ENCODE measurements around the gene RUBCNL. TPM values are rescaled to one million over a fixed set of nuclear protein-coding genes. Genes with fewer than 3 reads are reported as not detected.
A peak's percentile ranks its signal among the peaks of the same experiment; 100 is the strongest.
"Not testable (repeated sequence)": the region's sequence is repeated elsewhere in the genome, so short reads cannot be mapped to it uniquely, and the experiment has no call there.

Gene RUBCNL, protein sequence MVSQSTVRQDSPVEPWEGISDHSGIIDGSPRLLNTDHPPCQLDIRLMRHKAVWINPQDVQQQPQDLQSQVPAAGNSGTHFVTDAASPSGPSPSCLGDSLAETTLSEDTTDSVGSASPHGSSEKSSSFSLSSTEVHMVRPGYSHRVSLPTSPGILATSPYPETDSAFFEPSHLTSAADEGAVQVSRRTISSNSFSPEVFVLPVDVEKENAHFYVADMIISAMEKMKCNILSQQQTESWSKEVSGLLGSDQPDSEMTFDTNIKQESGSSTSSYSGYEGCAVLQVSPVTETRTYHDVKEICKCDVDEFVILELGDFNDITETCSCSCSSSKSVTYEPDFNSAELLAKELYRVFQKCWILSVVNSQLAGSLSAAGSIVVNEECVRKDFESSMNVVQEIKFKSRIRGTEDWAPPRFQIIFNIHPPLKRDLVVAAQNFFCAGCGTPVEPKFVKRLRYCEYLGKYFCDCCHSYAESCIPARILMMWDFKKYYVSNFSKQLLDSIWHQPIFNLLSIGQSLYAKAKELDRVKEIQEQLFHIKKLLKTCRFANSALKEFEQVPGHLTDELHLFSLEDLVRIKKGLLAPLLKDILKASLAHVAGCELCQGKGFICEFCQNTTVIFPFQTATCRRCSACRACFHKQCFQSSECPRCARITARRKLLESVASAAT
- 14.8 TPM for total RNA-seq (2013)
- polyA plus RNA-seq (10 to 100 TPM in 1 of 3 donors, 1 to 10 TPM in 2; 1.5 to 14.5 (median 2.8) TPM), polyA minus RNA-seq (5.3 and 12.0 TPM in 2 replicates), total RNA-seq (9.2 to 201 (median 56.7) reads per million in 11 experiments)

GRCh38 chr13:46387064-46387851, at the start of gene RUBCNL:
Gene RUBCNL (minus strand): TSS chr13:46387252. CDS start chr13:46372475, 14,777 bp downstream.
- TF ChIP-seq, protein P1, sequence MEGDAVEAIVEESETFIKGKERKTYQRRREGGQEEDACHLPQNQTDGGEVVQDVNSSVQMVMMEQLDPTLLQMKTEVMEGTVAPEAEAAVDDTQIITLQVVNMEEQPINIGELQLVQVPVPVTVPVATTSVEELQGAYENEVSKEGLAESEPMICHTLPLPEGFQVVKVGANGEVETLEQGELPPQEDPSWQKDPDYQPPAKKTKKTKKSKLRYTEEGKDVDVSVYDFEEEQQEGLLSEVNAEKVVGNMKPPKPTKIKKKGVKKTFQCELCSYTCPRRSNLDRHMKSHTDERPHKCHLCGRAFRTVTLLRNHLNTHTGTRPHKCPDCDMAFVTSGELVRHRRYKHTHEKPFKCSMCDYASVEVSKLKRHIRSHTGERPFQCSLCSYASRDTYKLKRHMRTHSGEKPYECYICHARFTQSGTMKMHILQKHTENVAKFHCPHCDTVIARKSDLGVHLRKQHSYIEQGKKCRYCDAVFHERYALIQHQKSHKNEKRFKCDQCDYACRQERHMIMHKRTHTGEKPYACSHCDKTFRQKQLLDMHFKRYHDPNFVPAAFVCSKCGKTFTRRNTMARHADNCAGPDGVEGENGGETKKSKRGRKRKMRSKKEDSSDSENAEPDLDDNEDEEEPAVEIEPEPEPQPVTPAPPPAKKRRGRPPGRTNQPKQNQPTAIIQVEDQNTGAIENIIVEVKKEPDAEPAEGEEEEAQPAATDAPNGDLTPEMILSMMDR (IDR thresholded peaks at IDR 0.05) = peak; percentile 18
- H3K4me1 ChIP-seq (ENCODE audit: control insufficient read depth in 1 of 2, insufficient read depth in 2 of 2, low read length in 2 of 2) = peaks cover 76 to 83% of the 10 kb centered on the region in 2 donors
- Mint-ChIP-seq H3K36me3 (peaks cover 6 to 19% of the 10 kb centered on the region in 2 donors), H3K9me3 (peaks cover 0 to 2% (median 0%) of the 10 kb centered on the region in 7 donors), H3K4me1 (peaks cover 77% of the 10 kb centered on the region), H3K27me3 (ENCODE audit: low read depth in 3 of 3) (peaks cover 8 to 30% (median 24%) of the 10 kb centered on the region in 3 donors), H3K4me3 (peak within 1 kb of the TSS; percentile 92 to 96), H3K27ac (peak within 1 kb of the TSS in 6 of 7 donors; percentile 74 to 90 (median 84))
- intact Hi-C loops (cut with micrococcal nuclease) = loop anchor here (5.0 kb wide), 3 partner anchors 35 to 65 kb away; no protein-coding TSS in a partner anchor
- peak within 1 kb of the TSS; percentile 45 to 88 (median 65) for H3K4me3 ChIP-seq (replicated peaks in 1 of 3; ENCODE audit: low read depth in 2 of 3, low read length in 3 of 3)
- H3K27me3 ChIP-seq (ENCODE audit: control insufficient read depth in 2 of 2, insufficient read depth in 2 of 2, low read length in 2 of 2) = peaks cover 0 to 9% of the 10 kb centered on the region in 2 donors
- peak; percentile 61 to 80 (median 70) for DNase-seq
- WGBS (ENCODE audit: insufficient coverage) = 2% methylated on average over 64 of the region's 70 CpGs
- peak within 1 kb of the TSS; percentile 96 for H3K4me2 ChIP-seq (replicated peaks; ENCODE audit: extremely low read depth, low read length, poor library complexity, severe bottlenecking)
- H3K79me2 ChIP-seq (ENCODE audit: insufficient read depth, low read length) = no peaks in the 10 kb centered on the region
- no peaks in the 10 kb centered on the region for H3K9me3 ChIP-seq (replicated peaks in 1 of 2; ENCODE audit: control insufficient read depth in 1 of 2, insufficient read depth in 1 of 2, low read length in 2 of 2)
- H2AFZ ChIP-seq (ENCODE audit: insufficient read depth, low read depth, low read length, poor library complexity, severe bottlenecking) = peak within 1 kb of the TSS; percentile 92
- no peaks in the 10 kb centered on the region for H4K20me1 ChIP-seq (ENCODE audit: insufficient read depth, low read length)
- H3K9ac ChIP-seq (ENCODE audit: insufficient read depth, low read length, poor library complexity, severe bottlenecking) = peak within 1 kb of the TSS; percentile 66
- no peaks in the 10 kb centered on the region for H3K36me3 ChIP-seq (replicated peaks in 1 of 2; ENCODE audit: control insufficient read depth in 1 of 2, insufficient read depth in 2 of 2, low read length in 2 of 2)
- H3K27ac ChIP-seq (ENCODE audit: low read depth in 1 of 2, low read length in 2 of 2) = peak within 1 kb of the TSS; percentile 40 to 71

DNA sequence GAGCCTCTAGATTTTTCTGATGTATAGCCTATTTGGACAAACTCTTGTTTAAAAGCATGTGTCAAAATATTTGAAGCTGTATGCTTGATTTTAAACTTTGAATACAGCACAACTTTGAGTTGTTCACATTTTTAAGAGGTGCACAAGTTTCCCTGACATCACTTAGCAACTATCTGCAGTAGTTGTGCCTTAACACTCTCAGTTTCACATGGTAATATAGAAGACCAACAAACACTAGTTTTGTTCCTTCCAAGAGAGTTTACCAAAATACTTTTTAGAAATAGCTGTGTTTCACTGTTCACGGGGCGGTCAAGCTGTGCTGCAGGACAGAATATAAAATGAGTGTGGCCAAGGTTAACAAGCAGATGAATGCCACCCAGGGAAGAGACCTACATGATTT, 42.5 kb upstream of the RUBCNL start:
- H4K20me1 ChIP-seq (ENCODE audit: insufficient read depth, low read length); H3K4me3 Mint-ChIP-seq; H3K9me3 ChIP-seq (replicated peaks in 1 of 2; ENCODE audit: control insufficient read depth in 1 of 2, insufficient read depth in 1 of 2, low read length in 2 of 2); H3K36me3 Mint-ChIP-seq; H2AFZ ChIP-seq (ENCODE audit: insufficient read depth, low read depth, low read length, poor library complexity, severe bottlenecking); H3K9me3 Mint-ChIP-seq; H3K27ac ChIP-seq (ENCODE audit: low read depth in 1 of 2, low read length in 2 of 2); H3K36me3 ChIP-seq (replicated peaks in 1 of 2; ENCODE audit: control insufficient read depth in 1 of 2, insufficient read depth in 2 of 2, low read length in 2 of 2); H3K27me3 ChIP-seq (ENCODE audit: control insufficient read depth in 2 of 2, insufficient read depth in 2 of 2, low read length in 2 of 2); H3K79me2 ChIP-seq (ENCODE audit: insufficient read depth, low read length); H3K27me3 Mint-ChIP-seq (ENCODE audit: low read depth in 3 of 3); H3K27ac Mint-ChIP-seq; H3K4me1 Mint-ChIP-seq; H3K9ac ChIP-seq (ENCODE audit: insufficient read depth, low read length, poor library complexity, severe bottlenecking); intact Hi-C loops (cut with micrococcal nuclease); H3K4me1 ChIP-seq (ENCODE audit: control insufficient read depth in 1 of 2, insufficient read depth in 2 of 2, low read length in 2 of 2); H3K4me2 ChIP-seq (replicated peaks; ENCODE audit: extremely low read depth, low read length, poor library complexity, severe bottlenecking); DNase-seq; H3K4me3 ChIP-seq (replicated peaks in 1 of 3; ENCODE audit: low read depth in 2 of 3, low read length in 3 of 3): not testable (repeated sequence)
- no CpG with 5 or more reads among the region's 2 CpGs for WGBS (ENCODE audit: insufficient coverage)

Measured in CD14-positive monocyte (primary cell).